Caco-2 (cell line): Measurements from ENCODE around the gene THRB. TPM values are rescaled to one million over a fixed set of nuclear protein-coding genes. Genes with fewer than 3 reads are reported as not detected.

ENCODE experiments used
- BruUV-seq: library from RNA; stranded (reverse); fragments of 400-500 nt; replicated peaks from 2 replicates; lab custom pipeline; 2021; lab: Mats Ljungman, UMichigan
- CTCF ChIA-PET: fragments of 300-600 bp; sonication (Branson Sonifier 250); formaldehyde crosslinking; loops from one replicate; lab custom pipeline; 2022; ENCODE audit warnings: antibody characterized with exemption; lab: Charles Lee
- POLR2A ChIA-PET: fragments of 300-600 bp; sonication (Branson Sonifier 250); formaldehyde crosslinking; loops from one replicate; lab custom pipeline; 2022; ENCODE audit warnings: antibody characterized with exemption; lab: Charles Lee
- DNase-seq, 2 experiments: peaks; one replicate each; pipeline versions ENCODE4 v3.0.0 to v3.0.0-alpha.2; 2020 to 2022
- H3K27me3 ChIP-seq: replicated peaks from 2 replicates; pipeline ENCODE4 v1.6.0; 2011; ENCODE audit warnings: low read length; ENCODE audit not compliant: control insufficient read depth, insufficient read depth
- H3K36me3 ChIP-seq: 2 replicates; pipeline ENCODE4 v1.5.1; 2011; ENCODE audit warnings: low read length; ENCODE audit not compliant: control insufficient read depth, insufficient read depth
- H3K4me1 ChIP-seq: fragments of 250-450 bp; sonication (Bioruptor Pico); 2 replicates; pipeline ENCODE4 v1.5.1; 2020; ENCODE audit warnings: mild to moderate bottlenecking
- H3K4me3 ChIP-seq: 2 replicates; pipeline ENCODE4 v1.5.1; 2011; ENCODE audit warnings: low read depth, mild to moderate bottlenecking, control low read depth, low read length
- H3K9me3 ChIP-seq: fragments of 250-450 bp; sonication (Bioruptor Pico); 2 replicates; pipeline ENCODE4 v1.5.1; 2020; ENCODE audit warnings: mild to moderate bottlenecking, moderate library complexity
- H3K27ac Mint-ChIP-seq: one replicate; pipeline ENCODE4 v1.8.0; 2022; ENCODE audit warnings: mixed read lengths; ENCODE audit not compliant: unreplicated experiment
- H3K27me3 Mint-ChIP-seq: one replicate; pipeline ENCODE4 v1.8.0; 2022; ENCODE audit warnings: mixed read lengths; ENCODE audit not compliant: insufficient read depth, unreplicated experiment
- H3K36me3 Mint-ChIP-seq: one replicate; pipeline ENCODE4 v1.8.0; 2022; ENCODE audit warnings: mild to moderate bottlenecking, mixed read lengths; ENCODE audit not compliant: insufficient read depth, unreplicated experiment
- H3K4me1 Mint-ChIP-seq: one replicate; pipeline ENCODE4 v1.8.0; 2022; ENCODE audit warnings: low read depth, mixed read lengths; ENCODE audit not compliant: unreplicated experiment
- H3K4me3 Mint-ChIP-seq: one replicate; pipeline ENCODE4 v1.8.0; 2022; ENCODE audit warnings: mild to moderate bottlenecking, moderate library complexity, mixed read lengths; ENCODE audit not compliant: unreplicated experiment
- H3K9me3 Mint-ChIP-seq: one replicate; pipeline ENCODE4 v1.8.0; 2022; ENCODE audit warnings: mixed read lengths; ENCODE audit not compliant: unreplicated experiment
- intact Hi-C: fragments of 100-400 bp; cut with micrococcal nuclease; formaldehyde crosslinking; loops from one replicate; pipeline ENCODE4 v1.10.0; 2022; ENCODE audit not compliant: unreplicated experiment
- total RNA-seq: library from RNA; stranded (reverse); gene quantifications from 2 replicates; pipeline ENCODE4 v1.2.3, GENCODE V29; 2022
- TF ChIP-seq, protein P1 (sequence below), 2 experiments: fragments of 200-600 bp in 1 of 2; IDR thresholded peaks; 1 replicate in 1 of 2; 2 replicates in 1 of 2; pipeline versions ENCODE4 v1.5.1 to v1.8.0; 2011 to 2022; ENCODE audit warnings: antibody characterized with exemption in 1 of 2, control low read depth in 1 of 2, inconsistent platforms in 1 of 2, low read depth in 1 of 2, low read length in 1 of 2, mild to moderate bottlenecking in 1 of 2, moderate library complexity in 1 of 2; ENCODE audit not compliant: insufficient read depth in 1 of 2, severe bottlenecking in 1 of 2, unreplicated experiment in 1 of 2

The THRB gene
- total RNA-seq, 1 experiment from 2014 or later = 19.4 TPM

DNA sequence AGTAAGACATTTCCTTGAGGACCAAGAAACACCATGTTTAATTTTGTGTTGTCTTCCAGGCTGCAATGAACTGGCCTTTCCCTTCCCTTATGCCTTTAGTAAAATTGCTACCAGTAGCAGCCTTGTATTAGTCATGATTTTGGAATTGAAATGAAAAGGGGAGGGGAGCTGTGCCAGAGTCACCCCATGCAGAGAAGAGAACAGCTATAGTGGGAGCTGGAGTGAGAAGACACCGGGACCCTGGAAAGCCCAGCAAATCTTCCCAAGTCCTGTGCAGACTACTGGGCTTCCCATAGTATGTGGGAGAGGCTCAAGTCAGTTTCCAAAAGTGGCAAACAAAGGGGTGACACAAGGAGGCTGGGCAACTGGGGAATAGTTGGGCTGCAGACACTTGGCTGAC is 371.1 kb downstream of the THRB start:
- no peaks in the 10 kb centered on the region for H3K27me3 Mint-ChIP-seq
- Histone ChIP-seq H3K36me3 (no peaks in the 10 kb centered on the region; the same call in 1 of the 2 replicates), H3K4me1 (no peaks in the 10 kb centered on the region), H3K4me3 (no peak overlapping the region), H3K27me3 (no peaks in the 10 kb centered on the region), H3K9me3 (no peaks in the 10 kb centered on the region)
- ChIA-PET POLR2A (no interaction called here), CTCF (no interaction called here)
- TF ChIP-seq, protein P1, sequence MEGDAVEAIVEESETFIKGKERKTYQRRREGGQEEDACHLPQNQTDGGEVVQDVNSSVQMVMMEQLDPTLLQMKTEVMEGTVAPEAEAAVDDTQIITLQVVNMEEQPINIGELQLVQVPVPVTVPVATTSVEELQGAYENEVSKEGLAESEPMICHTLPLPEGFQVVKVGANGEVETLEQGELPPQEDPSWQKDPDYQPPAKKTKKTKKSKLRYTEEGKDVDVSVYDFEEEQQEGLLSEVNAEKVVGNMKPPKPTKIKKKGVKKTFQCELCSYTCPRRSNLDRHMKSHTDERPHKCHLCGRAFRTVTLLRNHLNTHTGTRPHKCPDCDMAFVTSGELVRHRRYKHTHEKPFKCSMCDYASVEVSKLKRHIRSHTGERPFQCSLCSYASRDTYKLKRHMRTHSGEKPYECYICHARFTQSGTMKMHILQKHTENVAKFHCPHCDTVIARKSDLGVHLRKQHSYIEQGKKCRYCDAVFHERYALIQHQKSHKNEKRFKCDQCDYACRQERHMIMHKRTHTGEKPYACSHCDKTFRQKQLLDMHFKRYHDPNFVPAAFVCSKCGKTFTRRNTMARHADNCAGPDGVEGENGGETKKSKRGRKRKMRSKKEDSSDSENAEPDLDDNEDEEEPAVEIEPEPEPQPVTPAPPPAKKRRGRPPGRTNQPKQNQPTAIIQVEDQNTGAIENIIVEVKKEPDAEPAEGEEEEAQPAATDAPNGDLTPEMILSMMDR (IDR thresholded peaks at IDR 0.05; ENCODE audit: insufficient read depth in 1 of 2, low read depth in 1 of 2, low read length in 1 of 2, severe bottlenecking in 1 of 2, unreplicated experiment in 1 of 2) = no peak
- no peak for DNase-seq
- no peak overlapping the region for H3K4me3 Mint-ChIP-seq
- intact Hi-C loops = no loop called here
- H3K27ac Mint-ChIP-seq = peak overlapping the region; percentile 37
- H3K9me3 Mint-ChIP-seq = no peaks in the 10 kb centered on the region
- no TSS peak for BruUV-seq
- H3K36me3 Mint-ChIP-seq = no peaks in the 10 kb centered on the region
- peaks cover 6% of the 10 kb centered on the region for H3K4me1 Mint-ChIP-seq

DNA sequence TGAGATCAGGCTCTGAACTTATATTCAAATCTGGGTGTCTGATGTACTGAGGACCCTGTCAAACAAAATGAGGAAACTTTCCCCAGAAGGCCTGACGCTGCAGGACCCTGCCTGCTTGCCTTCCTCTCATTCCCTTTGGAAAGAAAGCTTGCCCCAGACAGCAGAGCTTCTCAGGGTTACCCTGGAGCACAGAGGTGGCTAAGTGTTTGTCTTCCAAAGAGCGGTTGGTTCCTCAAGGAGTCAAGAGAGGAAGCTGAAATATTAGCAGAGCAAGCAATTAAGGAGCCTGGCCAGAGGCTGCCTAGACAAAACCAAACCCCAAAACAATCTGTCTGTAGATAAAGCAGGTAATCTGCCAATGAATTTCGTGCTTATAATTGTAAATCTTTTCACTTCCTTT is 374.2 kb downstream of the THRB start:
- Histone ChIP-seq H3K36me3 (no peaks in the 10 kb centered on the region), H3K4me1 (no peaks in the 10 kb centered on the region), H3K9me3 (no peaks in the 10 kb centered on the region), H3K27me3 (no peaks in the 10 kb centered on the region), H3K4me3 (no peak overlapping the region)
- Mint-ChIP-seq H3K36me3 (no peaks in the 10 kb centered on the region), H3K9me3 (no peaks in the 10 kb centered on the region), H3K4me1 (peaks cover 6% of the 10 kb centered on the region), H3K27me3 (no peaks in the 10 kb centered on the region), H3K27ac (no peak overlapping the region), H3K4me3 (no peak overlapping the region)
- intact Hi-C loops = no loop called here
- no TSS peak for BruUV-seq
- ChIA-PET POLR2A (no interaction called here), CTCF (no interaction called here)
- TF ChIP-seq, protein P1 (IDR thresholded peaks at IDR 0.05; ENCODE audit: insufficient read depth in 1 of 2, low read depth in 1 of 2, low read length in 1 of 2, severe bottlenecking in 1 of 2, unreplicated experiment in 1 of 2) = no peak
- no peak for DNase-seq

DNA sequence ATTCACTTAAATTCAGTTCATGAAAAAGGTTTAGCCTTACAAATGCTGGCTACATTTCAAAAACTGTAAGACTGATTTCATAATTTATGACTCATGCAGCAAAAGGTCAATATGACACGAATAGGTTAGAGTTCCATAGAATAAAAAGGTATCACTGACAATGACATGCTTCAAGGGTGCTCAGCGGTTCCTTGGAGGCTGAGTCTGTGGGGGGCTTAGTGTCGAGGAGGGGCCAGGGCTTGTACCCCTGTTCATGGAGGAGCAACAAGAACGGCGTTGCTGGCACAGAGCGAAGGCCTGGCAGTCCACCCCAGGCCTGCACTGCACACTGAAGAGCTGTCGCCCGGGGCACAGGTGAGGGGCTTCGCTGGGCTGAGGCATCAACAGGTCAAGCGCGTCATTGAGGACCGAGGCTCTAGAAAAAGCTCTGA is 375.3 kb downstream of the THRB start:
- intact Hi-C loops = no loop called here
- H3K27ac Mint-ChIP-seq = no peak overlapping the region
- no peaks in the 10 kb centered on the region for H3K27me3 ChIP-seq
- H3K4me1 ChIP-seq = no peaks in the 10 kb centered on the region
- BruUV-seq = no TSS peak
- no peaks in the 10 kb centered on the region for H3K9me3 ChIP-seq
- H3K36me3 ChIP-seq = no peaks in the 10 kb centered on the region
- no peak overlapping the region for H3K4me3 Mint-ChIP-seq
- ChIA-PET POLR2A (no interaction called here), CTCF (no interaction called here)
- no peak for DNase-seq
- no peaks in the 10 kb centered on the region for H3K36me3 Mint-ChIP-seq
- TF ChIP-seq, protein P1 (IDR thresholded peaks at IDR 0.05; ENCODE audit: insufficient read depth in 1 of 2, low read depth in 1 of 2, low read length in 1 of 2, severe bottlenecking in 1 of 2, unreplicated experiment in 1 of 2) = no peak
- no peaks in the 10 kb centered on the region for H3K27me3 Mint-ChIP-seq
- no peak overlapping the region for H3K4me3 ChIP-seq
- peaks cover 6% of the 10 kb centered on the region for H3K4me1 Mint-ChIP-seq
- H3K9me3 Mint-ChIP-seq = no peaks in the 10 kb centered on the region
